Keratinocyte (primary cell): Measurements from ENCODE around the gene RAB3A. TPM values are rescaled to one million over a fixed set of nuclear protein-coding genes. Genes with fewer than 3 reads are reported as not detected.

Source experiments
- DNase-seq: peaks from one replicate; pipeline ENCODE4 v3.0.0-alpha.2; 2011; ENCODE audit warnings: low read depth, missing footprints, low spot score
- FAIRE-seq: peaks from 2 replicates; lab custom pipeline; 2011; peaks lifted over from hg19 to GRCh38; lab: Jason Lieb, UNC
- H2AFZ ChIP-seq: 2 replicates; pipeline ENCODE4 v1.6.0; 2012; ENCODE audit warnings: low read length, control low read depth, inconsistent platforms; ENCODE audit not compliant: control insufficient read depth
- H3K27ac ChIP-seq: 2 replicates; pipeline ENCODE4 v1.5.1; 2011; ENCODE audit warnings: low read length; ENCODE audit not compliant: control insufficient read depth, insufficient read depth
- H3K27me3 ChIP-seq: 3 replicates; pipeline ENCODE4 v1.6.0; 2011; ENCODE audit warnings: low read length; ENCODE audit not compliant: control insufficient read depth, insufficient read depth; ENCODE audit errors: extremely low read depth
- H3K36me3 ChIP-seq, 2 experiments: 2 replicates in 1 of 2; 3 replicates in 1 of 2; pipeline ENCODE4 v1.5.1; 2011; ENCODE audit warnings: low read length in 2 of 2, mild to moderate bottlenecking in 1 of 2; ENCODE audit not compliant: control insufficient read depth in 2 of 2, insufficient read depth in 2 of 2; ENCODE audit errors: extremely low read depth in 1 of 2
- H3K4me1 ChIP-seq: 3 replicates; pipeline ENCODE4 v1.5.1; 2011; ENCODE audit warnings: low read length; ENCODE audit not compliant: control insufficient read depth, insufficient read depth; ENCODE audit errors: extremely low read depth
- H3K4me2 ChIP-seq: 3 replicates; pipeline ENCODE4 v1.6.0; 2011; ENCODE audit warnings: low read depth, low read length; ENCODE audit not compliant: control insufficient read depth, insufficient read depth; ENCODE audit errors: extremely low read depth
- H3K4me3 ChIP-seq, 3 experiments: fragments of 200-600 bp in 1 of 3; sonication (generic) in 1 of 3; 2 replicates in 2 of 3; 3 replicates in 1 of 3; pipeline ENCODE4 v1.5.1; 2011 to 2016; ENCODE audit warnings: low read length in 3 of 3, mild to moderate bottlenecking in 3 of 3, control low read depth in 2 of 3, inconsistent platforms in 1 of 3, low read depth in 1 of 3, mixed read lengths in 1 of 3, mixed run types in 1 of 3, moderate library complexity in 1 of 3; ENCODE audit not compliant: control insufficient read depth in 2 of 3, insufficient read depth in 2 of 3; ENCODE audit errors: extremely low read depth in 1 of 3
- H3K79me2 ChIP-seq: 2 replicates; pipeline ENCODE4 v1.6.0; 2012; ENCODE audit warnings: low read length; ENCODE audit not compliant: control insufficient read depth, insufficient read depth
- H3K9ac ChIP-seq: 3 replicates; pipeline ENCODE4 v1.6.0; 2011; ENCODE audit warnings: low read length; ENCODE audit not compliant: control insufficient read depth, insufficient read depth; ENCODE audit errors: extremely low read depth
- H3K9me1 ChIP-seq: 3 replicates; pipeline ENCODE4 v1.6.0; 2011; ENCODE audit warnings: low read length; ENCODE audit not compliant: control insufficient read depth, insufficient read depth; ENCODE audit errors: extremely low read depth
- H3K9me3 ChIP-seq: 2 replicates; pipeline ENCODE4 v1.5.1; 2012; ENCODE audit warnings: low read depth, low read length; ENCODE audit not compliant: control insufficient read depth
- H4K20me1 ChIP-seq: 3 replicates; pipeline ENCODE4 v1.6.0; 2011; ENCODE audit warnings: low read length; ENCODE audit not compliant: control insufficient read depth, insufficient read depth; ENCODE audit errors: extremely low read depth
- CTCF ChIP-seq, 3 experiments: IDR thresholded peaks in 1 of 3; conservative IDR thresholded peaks in 1 of 3; optimal IDR thresholded peaks in 1 of 3; 2 replicates in 2 of 3; 3 replicates in 1 of 3; pipeline versions ENCODE3 to v1.5.1; 2011; ENCODE audit warnings: low read length in 3 of 3, mild to moderate bottlenecking in 3 of 3, moderate library complexity in 2 of 3, control low read depth in 1 of 3, inconsistent platforms in 1 of 3; ENCODE audit not compliant: insufficient read depth in 2 of 3; ENCODE audit errors: extremely low read depth in 1 of 3
- EZH2 ChIP-seq: IDR thresholded peaks from one replicate; pipeline ENCODE4 v1.6.1; 2012; ENCODE audit warnings: inconsistent platforms, mild to moderate bottlenecking, low read length, moderate library complexity
- dilution Hi-C: fragments of 300-500 bp; cut with MboI; formaldehyde crosslinking; loops from one replicate; pipeline ENCODE4 v1.7.0; 2020; ENCODE audit warnings: low sequenced_read_pairs; ENCODE audit not compliant: extremely low pct_ligation_motif_present
- polyA plus RNA-seq, 5 experiments: library from polyadenylated mRNA; depleted of rRNA in 3 of 5; stranded (reverse) in 3 of 5; stranded (forward) in 1 of 5; unstranded in 1 of 5; fragments of >200 nt; gene quantifications; 1 replicate in 1 of 5; 2 replicates in 3 of 5; 3 replicates in 1 of 5; pipeline versions ENCODE4 v1.2.1 to v1.2.3, GENCODE V29; 2011 to 2012; ENCODE audit warnings: missing spikeins in 2 of 5, low read depth in 1 of 5, low replicate concordance in 1 of 5

The RAB3A gene
- polyA plus RNA-seq, 1 donor (not counting 4 experiments of a cell fraction or from before 2014, with no cell fraction given) = 0.56 TPM

GRCh38 chr19:18252370-18252717 is 48.5 kb upstream of the RAB3A start:
- H3K36me3 ChIP-seq = no peaks in the 10 kb centered on the region
- H3K4me2 ChIP-seq = no peak overlapping the region
- H3K9ac ChIP-seq = no peak overlapping the region
- FAIRE-seq = no peak
- H3K27ac ChIP-seq = no peak overlapping the region
- dilution Hi-C loops = no loop called here
- peaks cover 21% of the 10 kb centered on the region for H3K4me1 ChIP-seq
- no peaks in the 10 kb centered on the region for H4K20me1 ChIP-seq
- H3K9me1 ChIP-seq = no peaks in the 10 kb centered on the region
- H3K79me2 ChIP-seq = no peaks in the 10 kb centered on the region
- H3K27me3 ChIP-seq = no peaks in the 10 kb centered on the region
- DNase-seq = no peak
- TF ChIP-seq CTCF (optimal IDR thresholded peaks at IDR 0.05 in 1 of 3, IDR thresholded peaks at IDR 0.05 in 1 of 3, conservative IDR thresholded peaks at IDR 0.05 in 1 of 3; ENCODE audit: extremely low read depth in 1 of 3, insufficient read depth in 2 of 3, low read length in 3 of 3) (no peak), EZH2 (no peak)
- H3K4me3 ChIP-seq = no peak overlapping the region
- no peaks in the 10 kb centered on the region for H3K9me3 ChIP-seq
- H2AFZ ChIP-seq = no peak overlapping the region

- Histone ChIP-seq H3K9ac (no peak overlapping the region), H3K79me2 (no peaks in the 10 kb centered on the region), H3K4me3 (no peak overlapping the region), H3K27ac (no peak overlapping the region), H4K20me1 (no peaks in the 10 kb centered on the region), H3K36me3 (no peaks in the 10 kb centered on the region), H3K27me3 (no peaks in the 10 kb centered on the region), H3K4me2 (no peak overlapping the region), H2AFZ (no peak overlapping the region), H3K4me1 (peaks cover 21% of the 10 kb centered on the region), H3K9me3 (no peaks in the 10 kb centered on the region), H3K9me1 (no peaks in the 10 kb centered on the region)
- peak; percentile 94 for FAIRE-seq
- DNase-seq = no peak
- dilution Hi-C loops = no loop called here
- TF ChIP-seq CTCF (optimal IDR thresholded peaks at IDR 0.05 in 1 of 3, IDR thresholded peaks at IDR 0.05 in 1 of 3, conservative IDR thresholded peaks at IDR 0.05 in 1 of 3; ENCODE audit: extremely low read depth in 1 of 3, insufficient read depth in 2 of 3, low read length in 3 of 3) = peak; percentile 92 to 95 (median 94)
- no peak for TF ChIP-seq EZH2
Observed at GRCh38 chr19:18251587-18252369, 47.9 kb upstream of the RAB3A start.
